IPS DF 19.7 (cell line): ENCODE data around the gene PCDHA7.
"Not testable (repeated sequence)": the region's sequence is repeated elsewhere in the genome, so short reads cannot be mapped to it uniquely, and the experiment has no call there.

Experiments
- DNase-seq: peaks from one replicate; pipeline ENCODE4 v3.0.0-alpha.2; 2013; ENCODE audit warnings: low read depth, low spot score

PCDHA7 gene, protein sequence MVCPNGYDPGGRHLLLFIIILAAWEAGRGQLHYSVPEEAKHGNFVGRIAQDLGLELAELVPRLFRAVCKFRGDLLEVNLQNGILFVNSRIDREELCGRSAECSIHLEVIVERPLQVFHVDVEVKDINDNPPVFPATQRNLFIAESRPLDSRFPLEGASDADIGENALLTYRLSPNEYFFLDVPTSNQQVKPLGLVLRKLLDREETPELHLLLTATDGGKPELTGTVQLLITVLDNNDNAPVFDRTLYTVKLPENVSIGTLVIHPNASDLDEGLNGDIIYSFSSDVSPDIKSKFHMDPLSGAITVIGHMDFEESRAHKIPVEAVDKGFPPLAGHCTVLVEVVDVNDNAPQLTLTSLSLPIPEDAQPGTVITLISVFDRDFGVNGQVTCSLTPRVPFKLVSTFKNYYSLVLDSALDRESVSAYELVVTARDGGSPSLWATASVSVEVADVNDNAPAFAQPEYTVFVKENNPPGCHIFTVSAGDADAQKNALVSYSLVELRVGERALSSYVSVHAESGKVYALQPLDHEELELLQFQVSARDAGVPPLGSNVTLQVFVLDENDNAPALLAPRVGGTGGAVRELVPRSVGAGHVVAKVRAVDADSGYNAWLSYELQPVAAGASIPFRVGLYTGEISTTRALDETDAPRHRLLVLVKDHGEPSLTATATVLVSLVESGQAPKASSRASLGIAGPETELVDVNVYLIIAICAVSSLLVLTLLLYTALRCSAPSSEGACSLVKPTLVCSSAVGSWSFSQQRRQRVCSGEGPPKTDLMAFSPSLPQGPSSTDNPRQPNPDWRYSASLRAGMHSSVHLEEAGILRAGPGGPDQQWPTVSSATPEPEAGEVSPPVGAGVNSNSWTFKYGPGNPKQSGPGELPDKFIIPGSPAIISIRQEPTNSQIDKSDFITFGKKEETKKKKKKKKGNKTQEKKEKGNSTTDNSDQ

DNA sequence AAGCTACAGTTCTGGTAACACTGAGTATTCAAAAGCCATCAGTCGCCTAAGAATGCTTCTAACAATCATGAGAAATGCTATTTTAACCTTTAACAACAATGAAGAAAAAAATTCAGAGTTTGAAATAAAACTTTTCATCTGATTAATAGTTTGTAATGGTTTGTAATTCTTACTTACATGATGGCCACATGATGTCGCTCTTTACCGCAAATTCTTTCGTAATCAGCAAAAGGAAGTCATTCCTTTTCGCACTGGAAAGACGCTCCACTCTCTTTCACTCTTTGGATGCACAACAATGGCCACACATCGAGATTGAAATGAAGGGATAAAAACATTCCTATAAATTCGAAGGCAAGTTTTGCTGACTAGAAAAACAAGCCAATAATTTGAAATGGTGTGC, at the start of gene PCDHA7:
Gene PCDHA7, plus strand, starts transcription at position 277 of the 400 bp plus-strand sequence. Its CDS starts 115 bp downstream, at position 392.
- no peak for DNase-seq

DNA sequence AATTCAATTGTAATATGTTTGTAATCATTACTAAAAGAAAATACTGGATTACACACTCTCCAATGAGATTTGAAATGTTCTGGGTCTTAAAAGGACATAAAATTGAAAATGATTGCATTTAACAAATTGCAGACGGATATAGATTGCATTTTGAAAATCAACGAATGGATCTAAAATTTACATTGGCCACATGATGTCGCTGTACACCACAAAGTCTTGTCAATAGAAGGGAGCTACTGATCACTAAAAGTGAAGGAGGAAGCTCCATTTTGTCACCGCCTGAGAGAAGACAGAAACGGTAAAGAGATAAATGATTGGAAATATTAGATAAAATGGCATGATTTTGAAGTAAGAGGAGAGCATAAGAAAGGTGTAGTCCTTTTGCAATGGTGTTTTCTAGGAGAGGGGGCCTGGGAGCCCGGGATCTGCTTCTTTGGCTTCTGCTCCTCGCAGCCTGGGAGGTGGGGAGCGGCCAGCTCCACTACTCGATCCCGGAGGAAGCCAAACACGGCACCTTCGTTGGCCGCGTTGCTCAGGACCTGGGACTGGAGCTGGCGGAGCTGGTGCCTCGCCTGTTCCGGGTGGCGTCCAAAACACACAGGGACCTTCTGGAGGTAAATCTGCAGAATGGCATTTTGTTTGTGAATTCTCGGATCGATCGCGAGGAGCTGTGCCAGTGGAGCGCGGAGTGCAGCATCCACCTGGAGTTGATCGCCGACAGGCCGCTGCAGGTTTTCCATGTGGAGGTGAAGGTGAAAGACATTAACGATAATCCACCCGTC, 48.0 kb upstream of the PCDHA7 start, which contains the start of gene PCDHA1:
Gene PCDHA1, plus strand, starts transcription at position 236 of the 782 bp plus-strand sequence.
- DNase-seq = no peak

DNA sequence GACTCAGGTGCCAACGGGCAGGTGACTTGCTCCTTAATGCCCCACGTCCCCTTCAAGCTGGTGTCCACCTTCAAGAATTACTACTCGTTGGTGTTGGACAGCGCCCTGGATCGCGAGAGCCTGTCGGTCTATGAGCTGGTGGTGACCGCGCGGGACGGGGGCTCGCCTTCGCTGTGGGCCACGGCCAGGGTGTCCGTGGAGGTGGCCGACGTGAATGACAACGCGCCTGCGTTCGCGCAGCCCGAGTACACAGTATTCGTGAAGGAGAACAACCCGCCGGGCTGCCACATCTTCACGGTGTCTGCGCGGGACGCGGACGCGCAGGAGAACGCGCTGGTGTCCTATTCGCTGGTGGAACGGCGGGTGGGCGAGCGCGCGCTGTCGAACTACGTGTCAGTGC, 46.6 kb upstream of the PCDHA7 start:
- not testable (repeated sequence) for DNase-seq

- DNase-seq = not testable (repeated sequence)
Observed at GRCh38 chr5:140787849-140788504, 46.1 kb upstream of the PCDHA7 start.

DNA sequence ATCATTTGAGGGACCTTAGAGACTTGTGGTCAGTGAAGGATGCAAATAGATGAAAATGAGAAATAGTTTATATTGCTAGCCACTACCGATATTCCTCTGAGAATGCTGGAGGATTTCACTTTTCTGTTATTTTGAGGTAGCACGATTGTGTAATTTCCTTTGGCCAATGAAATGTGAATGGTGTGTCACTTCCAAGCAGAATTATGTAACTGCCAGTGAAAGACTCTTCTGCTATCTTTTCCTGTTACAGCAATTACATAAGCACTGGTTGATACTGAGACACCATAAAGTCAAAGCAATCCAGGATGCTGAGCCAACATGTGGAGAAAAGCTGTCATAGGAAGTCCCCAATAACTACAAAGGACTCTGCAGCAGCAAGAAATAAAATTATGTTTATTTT, 43.0 kb upstream of the PCDHA7 start:
- DNase-seq = no peak

- DNase-seq = no peak
Observed at GRCh38 chr5:140794595-140795258, 39.3 kb upstream of the PCDHA7 start, which contains the start of gene PCDHA2. TSS of gene PCDHA2 (plus strand) at chr5:140794852.

- DNase-seq = no peak
Observed at GRCh38 chr5:140795259-140795641, 38.8 kb upstream of the PCDHA7 start.

DNA sequence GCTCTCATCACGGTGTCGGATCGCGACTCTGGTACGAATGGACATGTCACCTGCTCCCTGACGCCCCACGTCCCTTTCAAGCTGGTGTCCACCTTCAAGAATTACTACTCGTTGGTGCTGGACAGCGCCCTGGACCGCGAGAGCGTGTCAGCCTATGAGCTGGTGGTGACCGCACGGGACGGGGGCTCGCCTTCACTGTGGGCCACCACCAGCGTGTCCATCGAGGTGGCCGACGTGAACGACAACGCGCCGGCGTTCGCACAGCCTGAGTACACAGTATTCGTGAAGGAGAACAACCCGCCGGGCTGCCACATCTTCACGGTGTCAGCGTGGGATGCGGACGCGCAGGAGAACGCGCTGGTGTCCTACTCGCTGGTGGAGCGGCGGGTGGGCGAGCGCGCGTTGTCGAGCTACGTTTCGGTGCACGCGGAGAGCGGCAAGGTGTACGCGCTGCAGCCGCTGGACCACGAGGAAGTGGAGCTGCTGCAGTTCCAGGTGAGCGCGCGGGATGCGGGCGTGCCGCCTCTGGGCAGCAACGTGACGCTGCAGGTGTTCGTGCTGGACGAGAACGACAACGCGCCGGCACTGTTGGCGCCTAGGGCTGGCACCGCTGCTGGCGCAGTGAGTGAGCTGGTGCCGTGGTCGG, 37.9 kb upstream of the PCDHA7 start:
- DNase-seq = not testable (repeated sequence)

- DNase-seq = no peak
Observed at GRCh38 chr5:140796718-140797095, 37.4 kb upstream of the PCDHA7 start.

- no peak for DNase-seq
Observed at GRCh38 chr5:140800816-140801493, 33.1 kb upstream of the PCDHA7 start, which contains the start of gene PCDHA3. TSS of gene PCDHA3 (plus strand) at chr5:140801057.

DNA sequence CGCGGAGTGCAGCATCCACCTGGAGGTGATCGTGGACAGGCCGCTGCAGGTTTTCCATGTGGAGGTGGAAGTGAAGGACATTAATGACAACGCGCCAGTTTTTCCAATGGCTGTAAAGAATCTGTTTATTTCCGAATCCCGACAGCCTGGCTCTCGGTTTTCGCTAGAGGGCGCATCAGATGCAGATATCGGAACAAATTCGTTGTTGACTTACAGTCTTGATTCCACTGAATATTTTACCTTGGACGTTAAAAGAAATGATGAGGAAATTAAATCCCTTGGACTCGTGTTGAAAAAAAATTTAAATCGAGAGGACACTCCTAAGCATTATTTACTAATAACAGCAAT, 32.6 kb upstream of the PCDHA7 start:
- no peak for DNase-seq

DNA sequence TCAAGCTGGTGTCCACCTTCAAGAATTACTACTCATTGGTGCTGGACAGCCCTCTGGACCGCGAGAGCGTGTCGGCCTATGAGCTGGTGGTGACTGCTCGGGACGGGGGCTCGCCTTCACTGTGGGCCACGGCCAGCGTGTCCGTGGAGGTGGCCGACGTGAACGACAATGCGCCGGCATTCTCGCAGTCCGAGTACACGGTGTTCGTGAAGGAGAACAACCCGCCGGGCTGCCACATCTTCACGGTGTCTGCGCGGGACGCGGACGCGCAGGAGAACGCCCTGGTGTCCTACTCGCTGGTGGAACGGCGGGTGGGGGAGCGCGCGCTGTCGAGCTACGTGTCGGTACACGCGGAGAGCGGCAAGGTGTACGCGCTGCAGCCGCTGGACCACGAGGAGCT, 31.7 kb upstream of the PCDHA7 start:
- not testable (repeated sequence) for DNase-seq

DNA sequence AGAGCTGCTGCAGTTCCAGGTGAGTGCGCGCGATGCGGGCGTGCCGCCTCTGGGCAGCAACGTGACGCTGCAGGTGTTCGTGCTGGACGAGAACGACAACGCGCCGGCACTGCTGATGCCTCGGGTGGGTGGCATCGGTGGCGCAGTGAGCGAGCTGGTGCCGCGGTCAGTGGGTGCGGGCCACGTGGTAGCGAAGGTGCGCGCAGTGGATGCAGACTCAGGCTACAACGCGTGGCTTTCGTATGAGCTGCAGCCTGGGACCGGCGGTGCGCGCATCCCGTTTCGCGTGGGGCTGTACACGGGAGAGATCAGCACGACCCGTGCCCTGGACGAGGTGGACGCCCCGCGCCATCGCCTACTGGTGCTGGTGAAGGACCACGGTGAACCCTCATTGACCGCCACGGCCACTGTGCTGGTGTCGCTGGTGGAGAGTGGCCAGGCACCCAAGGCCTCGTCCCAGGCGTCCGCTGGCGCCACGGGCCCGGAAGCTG, 31.2 kb upstream of the PCDHA7 start:
- no peak for DNase-seq

DNA sequence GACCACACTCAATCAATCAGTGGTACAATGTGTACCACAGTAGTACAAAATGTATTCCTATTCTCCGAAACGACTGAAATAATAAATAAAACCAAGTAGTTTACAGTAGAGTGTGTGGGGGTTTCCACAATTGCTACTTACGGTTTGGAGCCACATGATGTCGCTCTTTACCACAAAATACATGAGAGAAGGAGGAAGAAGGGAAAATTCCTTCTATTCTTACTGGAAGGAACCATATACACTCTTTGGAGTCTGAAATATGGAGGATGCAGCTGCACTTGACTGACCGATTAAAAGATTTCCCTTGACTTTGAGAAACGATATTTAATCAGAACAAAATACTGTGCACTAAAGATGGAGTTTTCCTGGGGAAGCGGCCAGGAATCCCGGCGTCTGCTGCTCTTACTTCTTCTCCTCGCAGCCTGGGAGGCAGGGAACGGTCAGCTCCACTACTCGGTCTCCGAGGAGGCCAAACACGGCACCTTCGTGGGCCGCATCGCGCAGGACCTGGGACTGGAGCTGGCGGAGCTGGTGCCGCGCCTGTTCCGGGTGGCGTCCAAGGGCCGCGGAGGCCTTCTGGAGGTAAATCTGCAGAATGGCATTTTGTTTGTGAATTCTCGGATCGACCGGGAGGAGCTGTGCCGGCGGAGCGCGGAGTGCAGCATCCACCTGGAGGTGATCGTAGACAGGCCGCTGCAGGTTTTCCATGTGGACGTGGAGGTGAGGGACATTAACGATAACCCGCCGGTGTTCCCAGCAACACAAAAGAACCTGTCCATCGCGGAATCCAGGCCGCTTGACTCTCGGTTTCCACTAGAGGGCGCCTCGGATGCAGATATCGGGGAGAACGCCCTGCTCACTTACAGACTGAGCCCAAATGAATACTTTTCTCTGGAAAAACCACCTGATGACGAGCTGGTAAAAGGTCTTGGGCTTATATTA, 27.0 kb upstream of the PCDHA7 start, which contains the start of gene PCDHA4:
Gene PCDHA4, plus strand, starts transcription at position 235 of the 942 bp plus-strand sequence.
- DNase-seq = no peak

DNA sequence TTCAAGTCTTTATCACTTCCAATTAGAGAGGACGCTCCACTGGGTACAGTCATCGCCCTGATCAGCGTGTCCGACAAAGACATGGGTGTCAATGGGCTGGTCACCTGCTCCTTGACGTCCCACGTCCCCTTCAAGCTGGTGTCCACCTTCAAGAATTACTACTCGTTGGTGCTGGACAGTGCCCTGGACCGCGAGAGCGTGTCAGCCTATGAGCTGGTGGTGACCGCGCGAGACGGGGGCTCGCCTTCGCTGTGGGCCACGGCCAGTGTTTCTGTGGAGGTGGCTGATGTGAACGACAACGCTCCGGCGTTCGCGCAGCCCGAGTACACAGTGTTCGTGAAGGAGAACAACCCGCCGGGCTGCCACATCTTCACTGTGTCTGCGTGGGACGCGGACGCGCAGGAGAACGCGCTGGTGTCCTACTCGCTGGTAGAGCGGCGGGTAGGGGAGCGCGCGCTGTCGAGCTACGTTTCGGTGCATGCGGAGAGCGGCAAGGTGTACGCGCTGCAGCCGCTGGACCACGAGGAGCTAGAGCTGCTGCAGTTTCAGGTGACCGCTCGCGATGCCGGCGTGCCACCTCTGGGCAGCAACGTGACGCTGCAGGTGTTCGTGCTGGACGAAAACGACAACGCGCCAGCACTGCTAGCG, 25.7 kb upstream of the PCDHA7 start:
- not testable (repeated sequence) for DNase-seq

DNA sequence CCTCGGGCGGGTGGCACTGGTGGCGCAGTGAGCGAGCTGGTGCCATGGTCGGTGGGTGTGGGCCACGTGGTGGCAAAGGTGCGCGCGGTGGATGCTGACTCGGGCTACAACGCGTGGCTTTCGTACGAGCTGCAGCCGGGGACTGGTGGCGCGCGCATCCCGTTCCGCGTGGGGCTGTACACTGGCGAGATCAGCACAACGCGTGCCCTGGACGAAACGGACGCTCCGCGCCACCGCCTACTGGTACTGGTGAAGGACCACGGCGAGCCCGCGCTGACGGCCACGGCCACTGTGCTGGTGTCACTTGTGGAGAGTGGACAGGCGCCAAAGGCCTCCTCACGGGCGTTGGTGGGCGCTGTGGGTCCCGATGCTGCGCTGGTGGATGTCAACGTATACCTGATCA, 25.2 kb upstream of the PCDHA7 start:
- no peak for DNase-seq
